RWPE2 (cell line): Measurements from ENCODE around the gene SLC9B1.
"Not testable (repeated sequence)": the region's sequence is repeated elsewhere in the genome, so short reads cannot be mapped to it uniquely, and the experiment has no call there.

Experiments used
- ATAC-seq: fragments of 200-7000 bp; cut with Tn5 transposase; 3 replicates; pipeline ENCODE4 v1.9.1; 2021; ENCODE audit warnings: low read depth
- DNase-seq: peaks from one replicate; pipeline ENCODE4 v3.0.0-alpha.2; 2020; ENCODE audit warnings: low spot score
- H3K27ac ChIP-seq: fragments of 450-650 bp; 2 replicates; pipeline ENCODE4 v1.5.1; 2017; ENCODE audit warnings: mild to moderate bottlenecking; ENCODE audit not compliant: poor library complexity, severe bottlenecking
- H3K27me3 ChIP-seq: fragments of 250-450 bp; sonication (Bioruptor Pico); 2 replicates; pipeline ENCODE4 v1.5.1; 2021; ENCODE audit warnings: mild to moderate bottlenecking, moderate library complexity; ENCODE audit not compliant: insufficient read depth, poor library complexity, severe bottlenecking
- H3K36me3 ChIP-seq: fragments of 250-450 bp; sonication (Bioruptor Pico); 2 replicates; pipeline ENCODE4 v1.5.1; 2020; ENCODE audit warnings: low read depth, mild to moderate bottlenecking, moderate library complexity
- H3K4me1 ChIP-seq: fragments of 250-450 bp; sonication (Bioruptor Pico); 2 replicates; pipeline ENCODE4 v1.5.1; 2021; ENCODE audit warnings: mild to moderate bottlenecking, moderate library complexity; ENCODE audit not compliant: insufficient read depth, poor library complexity, severe bottlenecking
- H3K4me3 ChIP-seq: fragments of 250-450 bp; sonication (Bioruptor Pico); 2 replicates; pipeline ENCODE4 v1.5.1; 2021; ENCODE audit warnings: mild to moderate bottlenecking, moderate library complexity; ENCODE audit not compliant: severe bottlenecking
- H3K9me3 ChIP-seq: fragments of 250-450 bp; sonication (Bioruptor Pico); 2 replicates; pipeline ENCODE4 v1.5.1; 2021; ENCODE audit warnings: mild to moderate bottlenecking, moderate library complexity; ENCODE audit not compliant: severe bottlenecking
- CTCF ChIP-seq: fragments of 450-650 bp; IDR thresholded peaks from one replicate; pipeline ENCODE4 v1.5.1; 2017; ENCODE audit warnings: mild to moderate bottlenecking, moderate library complexity; ENCODE audit not compliant: poor library complexity, severe bottlenecking

SLC9B1 gene

GRCh38 chr4:102878901-102879300, 140.6 kb downstream of the SLC9B1 start:
- Histone ChIP-seq H3K27me3 (no peaks in the 10 kb centered on the region), H3K9me3 (peaks cover 4% of the 10 kb centered on the region), H3K4me3 (no peak overlapping the region), H3K36me3 (peaks cover 32% of the 10 kb centered on the region), H3K27ac (no peak overlapping the region), H3K4me1 (no peaks in the 10 kb centered on the region)
- DNase-seq (no peak), ATAC-seq (no peak)
- no peak for TF ChIP-seq CTCF

- not testable (repeated sequence) for H3K9me3 ChIP-seq, DNase-seq, H3K4me1 ChIP-seq, H3K27ac ChIP-seq, H3K27me3 ChIP-seq, H3K4me3 ChIP-seq, ATAC-seq
- H3K36me3 ChIP-seq = peaks cover 29% of the 10 kb centered on the region
Observed at GRCh38 chr4:102878349-102878748, 141.2 kb downstream of the SLC9B1 start.

GRCh38 chr4:102877477-102878106, 141.9 kb downstream of the SLC9B1 start:
- not testable (repeated sequence) for H3K9me3 ChIP-seq, ATAC-seq, H3K27ac ChIP-seq, H3K27me3 ChIP-seq, H3K4me1 ChIP-seq, DNase-seq, H3K4me3 ChIP-seq
- H3K36me3 ChIP-seq = peaks cover 35% of the 10 kb centered on the region

GRCh38 chr4:102871772-102872171, 147.7 kb downstream of the SLC9B1 start:
- DNase-seq (no peak), ATAC-seq (no peak)
- TF ChIP-seq CTCF = no peak
- H3K9me3 ChIP-seq = no peaks in the 10 kb centered on the region
- no peak overlapping the region for H3K4me3 ChIP-seq
- H3K36me3 ChIP-seq = peaks cover 48% of the 10 kb centered on the region
- H3K27ac ChIP-seq = no peak overlapping the region
- H3K4me1 ChIP-seq = peaks cover 21% of the 10 kb centered on the region
- H3K27me3 ChIP-seq = no peaks in the 10 kb centered on the region

- DNase-seq (no peak), ATAC-seq (no peak)
- Histone ChIP-seq H3K27ac (peak overlapping the region; percentile 88), H3K4me3 (peak overlapping the region; percentile 57), H3K36me3 (peaks cover 27% of the 10 kb centered on the region), H3K27me3 (no peaks in the 10 kb centered on the region), H3K9me3 (no peaks in the 10 kb centered on the region), H3K4me1 (peaks cover 23% of the 10 kb centered on the region)
- no peak for TF ChIP-seq CTCF
Observed at GRCh38 chr4:102869569-102870197, 149.8 kb downstream of the SLC9B1 start.
